Heart right ventricle (tissue), 16 donors: ENCODE measurements around the gene A2M. TPM values are rescaled to one million over a fixed set of nuclear protein-coding genes. Genes with fewer than 3 reads are reported as not detected.
A peak's percentile ranks its signal among the peaks of the same experiment; 100 is the strongest.

Source experiments
- ATAC-seq, 8 donors: fragments of 200-7000 bp; cut with Tn5 transposase; one replicate each; pipeline ENCODE4 v1.9.1; 2020; ENCODE audit warnings: mild to moderate bottlenecking in 8 of 8, moderate library complexity in 8 of 8, moderate number of reproducible peaks in 1 of 8
- DNase-seq, 2 donors: peaks; one replicate each; pipeline ENCODE4 v3.0.0-alpha.2; 2020
- H3K27ac ChIP-seq, 10 donors: fragments of 200-600 bp; sonication (generic) in 2 of 10; one replicate each; pipeline versions ENCODE4 v1.5.0 to v1.8.0; 2020 to 2022; ENCODE audit warnings: mild to moderate bottlenecking in 3 of 10
- H3K27me3 ChIP-seq, 7 donors: fragments of 200-600 bp; one replicate each; pipeline ENCODE4 v1.8.0; 2021 to 2022; ENCODE audit warnings: mild to moderate bottlenecking in 2 of 7
- H3K36me3 ChIP-seq, 9 donors: fragments of 200-600 bp; sonication (generic) in 1 of 9; one replicate each; pipeline versions ENCODE4 v1.5.0 to v1.8.0; 2020 to 2022; ENCODE audit warnings: mild to moderate bottlenecking in 2 of 9
- H3K4me1 ChIP-seq, 9 donors: fragments of 200-600 bp; sonication (generic) in 1 of 9; one replicate each; pipeline versions ENCODE4 v1.5.0 to v1.8.0; 2020 to 2022; ENCODE audit warnings: mild to moderate bottlenecking in 4 of 9
- H3K4me3 ChIP-seq, 10 donors: fragments of 200-600 bp; sonication (generic) in 2 of 10; one replicate each; pipeline versions ENCODE4 v1.5.0 to v1.8.0; 2020 to 2022; ENCODE audit warnings: mild to moderate bottlenecking in 7 of 10, moderate library complexity in 2 of 10
- H3K9me3 ChIP-seq, 11 donors: fragments of 200-600 bp in 10 of 11; sonication (generic) in 2 of 11; one replicate each; pipeline versions ENCODE4 v1.5.0 to v1.8.0; 2013 to 2022; ENCODE audit warnings: mild to moderate bottlenecking in 2 of 11, control low read depth in 1 of 11, moderate library complexity in 1 of 11
- WGBS, 2 donors: extraction: QIAGEN DNeasy Blood & Tissue Kit; methylation state at CpG; one replicate each; pipeline ENCODE4 v1.1.7; 2013; ENCODE audit warnings: inconsistent platforms in 1 of 2; 5-methylcytosine and 5-hydroxymethylcytosine counted together
- intact Hi-C, 10 donors: fragments of 100-400 bp; cut with DNase I; formaldehyde crosslinking; loops; one replicate each; pipeline versions ENCODE4 v1.11.1 to v1.14.2; 2022
- polyA plus RNA-seq, 2 donors: library from polyadenylated mRNA; stranded (reverse); fragments of 200-250 nt; gene quantifications; one replicate each; pipeline ENCODE4 v1.2.3, GENCODE V29; 2013
- total RNA-seq, 10 donors: library from RNA; stranded (reverse); fragmentation: NEBNext Ultra II Directional in 3 of 10; extraction: Animal tissue kit (Norgen Biotek cat#: 25700) in 3 of 10; gene quantifications; one replicate each; pipeline versions ENCODE4 v1.2.1 to v1.2.4, GENCODE V29; 2021 to 2023
- TF ChIP-seq, protein P1 (sequence below), 9 donors: fragments of 200-600 bp; sonication (generic) in 2 of 9; IDR thresholded peaks; one replicate each; pipeline versions ENCODE4 v1.5.0 to v1.8.0; 2021 to 2022; ENCODE audit warnings: antibody characterized with exemption in 9 of 9, mild to moderate bottlenecking in 5 of 9, moderate library complexity in 1 of 9
- donor health status: Arrhythmogenic right ventricular cardiomyopathy.
- donor health status: ischemic (EF 13 %, LVEDD 7.1; RV severe dilation, severe dysfunction).
- donor health status: healthy with polysubstance abuse.
- donor health status: DM: no; HTN: yes; CAD: no.
- donor health status: DM: no; HTN: no; CAD: no.
- donor health status: ischemic (EF 25% LVEDD 6.9; RV normal size, moderate dysfunction).
- donor health status: ischemic (EF 25% LVEDD 5.7; RV mildly dilated, moderate dysfunction).
- donor health status: healthy.
- donor health status: DM: yes; HTN: yes; CAD: no.
- donor health status: Ischemic cardiomyopathy.
- donor health status: ischemic (EF 35%, LVEDD 5.7; RV mildly dilated, moderate dysfunction).
- donor health status: nonischemic (EF 11% LVEDD 7.7; RV severe dilation, severe dysfunction).
- donor health status: DM: yes; HTN: yes; CAD: no.
- donor health status: PGD.
- donor health status: ischemic (EF 29% LVEDD 5.4; RV normal size, mild dysfunction).
- donor health status: nonischemic (EF 23%, LVEDD 6.1; RV moderate dilation, normal function).

A2M gene
- total and polyA plus RNA-seq, 12 donors = 194 to 1,678 (median 449) TPM

GRCh38 chr12:9106610-9107541 is 8.8 kb downstream of the A2M start:
- peak overlapping the region in 5 of 10 donors; percentile 19 to 59 (median 23) for H3K27ac ChIP-seq

DNA sequence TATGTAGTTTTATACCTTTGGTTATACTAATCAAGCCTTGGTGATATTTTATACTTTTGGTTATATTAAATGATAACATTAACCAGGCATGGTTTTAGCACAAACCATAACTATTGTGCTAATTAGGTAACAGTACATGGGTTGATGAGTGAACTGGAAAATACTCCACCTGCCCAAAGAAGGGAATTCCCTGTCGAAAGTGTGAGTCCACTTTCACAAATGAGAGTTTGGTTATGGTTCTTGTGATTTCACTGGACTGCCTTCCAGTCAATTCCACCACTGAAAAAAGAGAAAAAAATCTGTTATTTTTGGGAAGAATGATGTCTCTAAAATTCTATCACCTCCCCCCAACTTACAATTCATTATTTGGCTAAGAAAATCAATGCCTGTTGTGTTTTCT is 9.7 kb downstream of the A2M start:
- Histone ChIP-seq H3K4me3 (no peak overlapping the region), H3K27me3 (no peaks in the 10 kb centered on the region), H3K9me3 (no peaks in the 10 kb centered on the region), H3K27ac (peak overlapping the region in 1 of 10 donors; percentile 59), H3K36me3 (peaks cover 0 to 100% (median 92%) of the 10 kb centered on the region in 9 donors), H3K4me1 (peaks cover 0 to 70% (median 17%) of the 10 kb centered on the region in 9 donors)
- DNase-seq (no peak), ATAC-seq (no peak)
- intact Hi-C loops = no loop called here
- WGBS, 2 donors = 87 to 100% methylated on average over 1 of the region's 1 CpG
- TF ChIP-seq, protein P1, sequence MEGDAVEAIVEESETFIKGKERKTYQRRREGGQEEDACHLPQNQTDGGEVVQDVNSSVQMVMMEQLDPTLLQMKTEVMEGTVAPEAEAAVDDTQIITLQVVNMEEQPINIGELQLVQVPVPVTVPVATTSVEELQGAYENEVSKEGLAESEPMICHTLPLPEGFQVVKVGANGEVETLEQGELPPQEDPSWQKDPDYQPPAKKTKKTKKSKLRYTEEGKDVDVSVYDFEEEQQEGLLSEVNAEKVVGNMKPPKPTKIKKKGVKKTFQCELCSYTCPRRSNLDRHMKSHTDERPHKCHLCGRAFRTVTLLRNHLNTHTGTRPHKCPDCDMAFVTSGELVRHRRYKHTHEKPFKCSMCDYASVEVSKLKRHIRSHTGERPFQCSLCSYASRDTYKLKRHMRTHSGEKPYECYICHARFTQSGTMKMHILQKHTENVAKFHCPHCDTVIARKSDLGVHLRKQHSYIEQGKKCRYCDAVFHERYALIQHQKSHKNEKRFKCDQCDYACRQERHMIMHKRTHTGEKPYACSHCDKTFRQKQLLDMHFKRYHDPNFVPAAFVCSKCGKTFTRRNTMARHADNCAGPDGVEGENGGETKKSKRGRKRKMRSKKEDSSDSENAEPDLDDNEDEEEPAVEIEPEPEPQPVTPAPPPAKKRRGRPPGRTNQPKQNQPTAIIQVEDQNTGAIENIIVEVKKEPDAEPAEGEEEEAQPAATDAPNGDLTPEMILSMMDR (IDR thresholded peaks at IDR 0.05) = no peak

More at GRCh38 chr12:9106610-9107541, 8.8 kb downstream of the A2M start:
- no peaks in the 10 kb centered on the region for H3K9me3 ChIP-seq
- H3K27me3 ChIP-seq = no peaks in the 10 kb centered on the region
- intact Hi-C loops = no loop called here
- 80 to 90% methylated on average over 11 of the region's 11 CpGs for WGBS, 2 donors
- TF ChIP-seq, protein P1 (IDR thresholded peaks at IDR 0.05) = no peak
- DNase-seq = no peak
- peaks cover 0 to 78% (median 22%) of the 10 kb centered on the region in 9 donors for H3K4me1 ChIP-seq
- H3K4me3 ChIP-seq = no peak overlapping the region
- peak in 6 of 8 donors; percentile 25 to 62 (median 47) for ATAC-seq
- peaks cover 0 to 100% (median 92%) of the 10 kb centered on the region in 9 donors for H3K36me3 ChIP-seq

- H3K27ac ChIP-seq = peak overlapping the region in 1 of 10 donors; percentile 4
- no peak overlapping the region for H3K4me3 ChIP-seq
- no peaks in the 10 kb centered on the region for H3K27me3 ChIP-seq
- intact Hi-C loops = loop anchor here in 1 of 10 donors (5.0 kb wide), 1 partner anchor 38 kb away; no protein-coding TSS in a partner anchor
- H3K36me3 ChIP-seq = peaks cover 0 to 100% (median 92%) of the 10 kb centered on the region in 9 donors
- DNase-seq (no peak), ATAC-seq (no peak)
- peaks cover 0 to 60% (median 14%) of the 10 kb centered on the region in 9 donors for H3K4me1 ChIP-seq
- TF ChIP-seq, protein P1 (IDR thresholded peaks at IDR 0.05) = no peak
- no peaks in the 10 kb centered on the region for H3K9me3 ChIP-seq
These were observed 10.8 kb downstream of the A2M start for GRCh38 chr12:9104767-9105423.

- 66 to 87% methylated on average over 4 of the region's 4 CpGs for WGBS, 2 donors
- H3K36me3 ChIP-seq = peaks cover 0 to 100% (median 92%) of the 10 kb centered on the region in 9 donors
- H3K4me3 ChIP-seq = no peak overlapping the region
- H3K27ac ChIP-seq = no peak overlapping the region
- peaks cover 0 to 52% (median 13%) of the 10 kb centered on the region in 9 donors for H3K4me1 ChIP-seq
- DNase-seq (no peak), ATAC-seq (no peak)
- intact Hi-C loops = loop anchor here in 1 of 10 donors (5.0 kb wide), 1 partner anchor 37 kb away; no protein-coding TSS in a partner anchor
- no peaks in the 10 kb centered on the region for H3K27me3 ChIP-seq
- H3K9me3 ChIP-seq = no peaks in the 10 kb centered on the region
- TF ChIP-seq, protein P1 (IDR thresholded peaks at IDR 0.05) = no peak
These were observed 11.6 kb downstream of the A2M start for GRCh38 chr12:9104087-9104486.
